ENCODE data around the gene NBPF4.

DNA sequence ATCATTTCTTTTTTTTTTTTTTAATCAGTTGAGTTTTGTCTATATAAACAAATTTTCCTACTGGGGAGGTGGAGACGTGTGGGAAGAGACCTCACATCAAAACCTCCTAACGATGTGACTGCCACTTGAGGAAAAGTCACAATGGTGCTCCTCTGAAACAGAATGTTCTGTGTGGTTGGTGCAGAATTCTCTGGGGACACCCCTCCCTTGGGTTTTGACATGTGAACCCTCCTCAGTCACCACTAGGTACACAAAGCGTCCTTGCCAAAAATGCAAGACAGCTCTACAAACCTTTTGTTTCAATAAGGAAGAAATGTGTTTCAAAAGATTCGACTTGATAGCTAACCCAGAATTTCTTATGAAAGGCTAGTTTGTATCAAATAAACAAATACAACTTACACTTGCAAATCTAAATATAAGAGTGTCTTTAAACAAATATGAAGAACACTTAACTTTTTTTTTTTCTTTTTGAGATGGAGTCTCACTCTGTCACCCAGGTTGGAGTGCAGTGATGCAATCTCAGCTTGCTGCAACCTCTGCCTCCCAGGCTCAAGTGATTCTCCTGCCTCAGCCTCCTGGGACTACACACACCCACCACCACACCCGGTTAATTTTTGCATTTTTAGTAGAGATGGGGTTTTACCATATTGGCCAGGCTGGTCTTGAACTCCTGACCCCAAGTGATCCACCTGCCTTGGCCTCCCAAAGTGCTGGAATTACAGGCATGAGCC is 53.0 kb downstream of the NBPF4 start:
- no peak for TF ChIP-seq CTCF (conservative IDR thresholded peaks at IDR 0.05; ENCODE audit: low read depth, low read length)
- TF ChIP-seq EZH2 (IDR thresholded peaks at IDR 0.05; ENCODE audit: borderline replicate concordance, low read depth, low read length, poor library complexity, severe bottlenecking), result no peak

Measured in A673 (cell line).